HuH-7 (cell line): Measurements from ENCODE around the gene EGFR.

Source experiments
- DNase-seq: peaks from one replicate; pipeline ENCODE4 v3.0.0; 2011; ENCODE audit warnings: low spot score

Gene EGFR

GRCh38 chr7:55063061-55063460, 44.2 kb downstream of the EGFR start:
- DNase-seq, result no peak

- DNase-seq, result no peak
These were observed 44.8 kb downstream of the EGFR start for GRCh38 chr7:55063633-55064032.

GRCh38 chr7:55065079-55065478, 46.3 kb downstream of the EGFR start:
- DNase-seq, result no peak

DNA sequence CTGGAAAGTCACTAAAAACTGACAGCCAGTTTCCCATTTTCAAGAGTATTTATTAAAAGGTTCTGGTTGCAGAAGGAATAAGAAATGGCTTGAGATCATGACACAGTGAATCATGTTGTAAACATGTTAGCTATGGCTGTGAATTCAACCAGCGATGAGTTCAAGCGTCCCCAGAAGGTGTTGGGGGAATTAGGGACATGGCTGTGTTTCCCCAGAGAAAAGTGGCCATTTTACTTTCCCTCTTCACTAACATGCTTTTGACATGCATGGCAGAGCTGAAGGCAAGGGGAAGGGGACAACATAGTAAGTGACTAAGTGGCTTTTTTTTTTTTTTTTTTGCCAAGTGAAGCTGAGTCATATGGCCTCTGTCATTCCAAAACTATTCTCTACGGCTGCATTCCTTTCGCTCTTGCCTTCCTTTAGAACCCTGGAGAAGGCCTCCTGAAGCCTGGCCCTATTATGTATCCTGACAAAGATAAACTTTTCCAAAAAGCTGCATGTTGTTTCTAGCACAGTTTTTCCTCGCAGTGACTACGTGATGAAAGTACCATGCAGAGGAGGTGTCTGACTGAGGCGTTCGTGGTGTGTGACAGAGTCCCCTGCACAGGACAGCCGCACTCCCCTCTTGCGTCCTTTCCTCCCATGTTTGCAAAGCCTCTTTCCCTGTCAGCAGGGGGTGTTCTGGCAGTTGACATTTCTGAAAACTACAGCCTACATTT, 46.9 kb downstream of the EGFR start:
- no peak for DNase-seq

- DNase-seq, result no peak
These were observed 47.7 kb downstream of the EGFR start for GRCh38 chr7:55066524-55066923.

DNA sequence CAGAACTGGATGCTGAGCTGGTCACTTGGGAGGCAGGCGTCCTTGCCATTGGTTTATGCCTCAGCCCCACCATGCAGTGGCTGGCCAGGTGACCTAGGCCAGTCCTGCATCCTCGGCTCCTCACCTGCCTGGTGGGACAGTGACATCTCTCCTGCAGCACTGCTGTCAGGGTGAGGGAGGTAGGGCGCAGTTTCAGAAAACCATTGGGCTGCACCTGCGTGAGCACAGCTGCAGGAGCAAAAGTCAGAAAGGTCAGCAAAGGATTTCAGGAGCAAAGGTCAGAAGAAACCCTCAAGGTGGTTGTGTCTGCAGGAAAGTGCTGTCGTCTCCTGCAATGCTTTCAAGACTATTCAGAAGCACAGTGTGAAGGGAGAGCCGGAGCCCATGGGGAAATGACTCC, 48.1 kb downstream of the EGFR start:
- no peak for DNase-seq

GRCh38 chr7:55067748-55068147, 48.9 kb downstream of the EGFR start:
- no peak for DNase-seq

DNA sequence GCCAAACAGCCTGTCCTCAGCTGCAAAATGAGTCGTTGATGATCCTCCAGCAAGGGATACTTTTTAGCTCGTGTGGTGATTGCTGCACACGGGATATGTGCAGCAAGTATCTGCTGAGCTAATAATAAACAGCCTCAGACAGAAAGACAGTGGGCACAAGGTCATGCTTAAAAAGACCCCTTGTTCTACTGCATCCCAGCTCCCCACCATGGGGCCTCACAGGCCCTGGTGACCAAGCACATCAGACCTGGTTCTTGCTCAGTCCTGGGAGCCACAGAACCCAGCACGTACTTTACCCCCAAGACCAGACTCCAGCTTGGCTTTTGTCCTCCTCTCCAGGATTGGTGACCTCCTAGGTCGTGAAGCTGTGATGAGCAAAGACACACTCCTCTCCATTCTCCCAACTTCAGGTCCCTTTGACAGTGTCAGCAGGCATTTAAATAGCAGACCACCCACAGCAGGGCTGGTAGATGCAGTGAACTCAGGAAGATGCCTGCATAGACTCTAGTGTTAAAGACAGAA, 50.5 kb downstream of the EGFR start:
- no peak for DNase-seq

DNA sequence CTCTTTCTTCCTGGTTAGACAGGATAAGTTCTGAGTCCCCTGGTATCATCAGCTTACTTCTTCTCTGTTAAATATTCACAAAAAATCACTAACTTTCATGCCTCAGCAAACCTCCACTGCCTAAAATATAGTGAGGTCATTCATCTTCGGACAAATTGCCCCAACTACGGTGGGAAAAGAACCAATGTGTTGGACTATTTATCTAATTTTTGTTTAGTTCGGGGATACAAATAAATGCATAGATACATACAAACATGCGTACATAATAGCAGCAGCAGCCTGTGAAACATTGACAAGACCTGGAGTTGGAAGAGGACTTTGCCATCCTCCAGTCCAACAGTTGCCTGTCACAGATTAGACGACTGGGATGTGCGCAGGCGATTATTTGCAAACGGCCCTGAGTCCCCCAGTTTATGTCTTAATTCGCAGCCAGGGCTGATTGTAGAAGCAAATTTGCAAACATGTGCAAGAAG, 51.5 kb downstream of the EGFR start:
- DNase-seq, result no peak

DNA sequence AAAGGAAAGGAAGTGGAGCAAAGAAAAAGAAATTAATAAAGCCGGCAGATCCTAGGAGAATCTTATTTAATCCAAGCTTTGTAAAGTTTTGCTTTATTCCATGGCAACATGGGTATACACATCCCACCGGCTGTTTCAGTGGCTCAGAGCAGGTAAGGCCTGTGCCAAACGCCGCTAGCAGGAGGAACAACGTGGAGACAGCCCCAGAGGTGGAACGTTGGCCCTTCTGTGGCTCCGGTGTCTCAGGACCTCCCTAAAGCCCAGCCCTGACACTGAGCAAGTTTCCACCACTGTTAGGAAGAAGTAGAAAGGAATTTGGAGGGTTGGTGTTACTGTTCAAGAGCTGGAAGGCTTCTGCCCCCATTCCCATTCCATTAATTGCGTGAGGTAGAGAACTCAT, 52.0 kb downstream of the EGFR start:
- DNase-seq, result no peak

- DNase-seq, result no peak
These were observed 52.8 kb downstream of the EGFR start for GRCh38 chr7:55071411-55072175.

GRCh38 chr7:55072251-55072650, 53.4 kb downstream of the EGFR start:
- DNase-seq, result no peak

GRCh38 chr7:55073051-55073511, 54.3 kb downstream of the EGFR start:
- no peak for DNase-seq

DNA sequence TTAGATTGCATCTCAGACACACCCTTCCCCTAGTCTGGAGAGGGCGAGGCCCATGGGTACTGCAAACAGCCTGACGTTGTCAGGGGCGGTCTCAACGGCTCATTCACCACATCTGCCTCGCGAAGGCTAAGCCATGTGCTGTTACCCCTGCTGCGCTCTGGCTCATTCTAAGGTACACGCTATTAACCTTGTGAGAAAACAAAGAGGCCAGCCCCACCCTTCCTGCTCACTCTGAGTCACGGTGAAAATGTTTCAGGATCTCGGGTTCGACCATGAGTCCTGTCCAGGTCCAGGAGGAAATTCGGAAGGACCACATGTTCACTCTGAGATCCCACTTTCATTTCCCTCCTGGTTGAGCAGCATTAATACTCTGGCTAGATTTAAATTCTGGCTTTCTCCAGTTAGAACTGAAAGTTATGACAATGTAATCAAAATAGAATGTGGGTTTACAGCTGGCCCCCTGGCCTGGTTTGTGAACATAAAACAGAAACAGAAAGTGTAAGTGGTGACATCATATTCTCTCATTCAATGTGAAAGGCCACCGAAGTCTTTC, 55.2 kb downstream of the EGFR start:
- DNase-seq, result peak; percentile 64

DNA sequence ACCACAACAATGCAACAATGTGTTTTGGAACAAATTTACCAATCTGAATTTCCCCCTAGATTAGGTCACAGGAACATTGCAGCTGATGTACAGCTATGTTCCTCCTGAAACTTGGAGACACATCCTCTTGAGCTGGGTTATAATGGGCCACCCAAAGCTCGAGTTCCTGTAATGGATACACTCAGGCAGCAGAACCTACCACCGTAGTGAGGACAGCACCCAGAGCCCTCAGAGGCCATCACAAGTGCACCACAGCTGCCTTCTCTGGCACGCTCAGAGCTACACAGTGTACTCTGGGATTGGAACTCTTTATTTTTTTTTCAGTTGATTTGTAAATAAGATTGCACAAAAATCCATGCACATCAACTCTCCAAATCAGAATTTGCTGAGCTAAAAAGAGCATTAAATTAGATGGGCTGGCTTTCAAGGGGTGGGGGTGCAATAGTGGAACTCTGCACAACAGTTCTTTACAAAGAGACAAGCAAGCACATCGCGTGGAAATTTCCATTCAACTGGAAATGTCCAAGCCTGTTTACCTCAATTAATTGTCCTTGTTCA, 56.7 kb downstream of the EGFR start:
- no peak for DNase-seq

- DNase-seq, result peak; percentile 86
These were observed 59.0 kb downstream of the EGFR start for GRCh38 chr7:55077561-55078410.

DNA sequence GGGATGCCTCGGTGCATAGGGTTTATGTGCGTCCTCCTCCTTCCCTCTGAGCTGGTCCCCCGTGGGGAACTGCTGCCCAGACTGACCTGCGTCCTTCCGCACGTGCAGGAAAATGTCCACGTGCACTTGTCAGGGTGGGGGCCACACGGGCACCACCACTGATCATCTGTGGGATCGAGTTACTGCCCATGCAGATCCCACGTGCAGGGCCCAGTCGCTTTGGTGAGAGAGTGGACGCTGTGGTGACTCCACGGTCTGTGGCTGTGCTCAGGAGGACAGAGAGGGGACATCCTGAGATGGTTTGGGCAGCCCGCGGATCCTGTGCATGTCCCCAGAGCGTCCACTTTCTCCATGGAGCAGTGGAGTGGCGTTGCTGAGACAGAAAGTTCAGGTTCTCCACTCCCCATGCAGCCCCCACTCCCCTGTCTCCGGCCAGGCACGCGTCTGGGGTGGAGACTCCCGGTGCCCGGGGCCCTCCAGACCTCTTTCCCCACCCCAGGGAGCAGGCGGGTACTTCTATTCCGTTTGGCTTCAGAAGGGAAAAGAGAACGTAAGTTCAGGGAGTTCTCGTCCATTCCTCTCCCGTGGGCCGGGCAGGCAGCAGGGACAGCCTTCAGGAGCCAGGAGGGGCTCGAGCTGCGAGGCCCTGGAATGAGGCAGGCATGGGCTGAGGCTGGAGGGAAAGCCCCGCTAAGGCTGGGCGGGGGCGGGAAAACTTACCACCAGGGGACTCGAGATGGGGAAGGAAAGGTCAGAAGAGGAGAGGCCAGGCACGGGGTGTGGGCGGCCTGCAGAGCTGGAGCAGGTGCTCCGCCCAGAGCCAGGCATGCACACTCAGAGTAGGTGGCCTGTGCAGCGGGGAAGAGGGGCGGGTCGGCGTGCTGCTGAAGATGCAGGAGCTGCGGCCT, 59.9 kb downstream of the EGFR start:
- peak; percentile 94 for DNase-seq

- no peak for DNase-seq
These were observed 61.3 kb downstream of the EGFR start for GRCh38 chr7:55080000-55080623.

DNA sequence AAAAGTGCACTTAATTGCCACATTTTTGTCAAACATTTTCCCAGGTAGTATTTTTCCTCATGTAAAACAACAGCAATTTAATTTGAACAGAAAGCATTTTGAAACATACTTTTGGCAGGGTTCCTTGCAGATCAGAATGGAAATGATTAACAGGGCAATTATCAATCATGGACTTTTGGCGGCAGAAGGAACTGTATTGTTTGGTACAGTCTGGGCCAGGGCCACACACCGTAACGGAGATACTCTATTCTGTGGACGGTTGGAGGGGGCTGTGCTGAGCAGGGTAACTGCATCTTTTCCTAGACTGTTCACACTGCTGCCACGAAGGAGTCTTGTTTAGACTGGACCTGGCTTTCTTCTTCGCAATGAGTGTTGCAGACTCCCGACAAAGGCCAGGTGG, 62.3 kb downstream of the EGFR start:
- no peak for DNase-seq
